NCI-H1694 (cell line): ENCODE results near the gene DFFA.
A peak's percentile ranks its signal among the peaks of the same experiment; 100 is the strongest.
"Not testable (repeated sequence)": the region's sequence is repeated elsewhere in the genome, so short reads cannot be mapped to it uniquely, and the experiment has no call there.

Experiments used
- DNase-seq: peaks from one replicate; lab custom pipeline; 2025; lab: John Stamatoyannopoulos, UW

Gene DFFA

DNA sequence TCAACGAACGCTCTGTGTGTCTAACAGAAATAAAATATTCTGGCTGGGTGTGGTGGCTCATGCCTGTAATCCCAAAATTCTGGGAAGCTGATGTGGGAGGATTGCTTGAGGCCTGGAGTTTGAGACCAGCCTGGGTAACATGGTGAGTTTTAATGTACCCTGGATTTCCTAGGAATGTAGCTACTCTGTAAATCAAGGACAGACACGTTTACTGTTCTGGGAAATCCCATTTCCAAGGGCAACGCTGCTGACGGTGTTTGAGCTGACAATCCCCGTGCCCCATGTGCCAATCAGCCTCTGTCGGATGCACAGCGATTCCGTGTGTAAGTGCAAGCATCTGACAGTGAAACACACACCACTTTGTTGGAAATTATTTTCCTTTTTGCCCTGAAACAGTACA lies 14.5 kb downstream of the DFFA start:
- DNase-seq = no peak

DNA sequence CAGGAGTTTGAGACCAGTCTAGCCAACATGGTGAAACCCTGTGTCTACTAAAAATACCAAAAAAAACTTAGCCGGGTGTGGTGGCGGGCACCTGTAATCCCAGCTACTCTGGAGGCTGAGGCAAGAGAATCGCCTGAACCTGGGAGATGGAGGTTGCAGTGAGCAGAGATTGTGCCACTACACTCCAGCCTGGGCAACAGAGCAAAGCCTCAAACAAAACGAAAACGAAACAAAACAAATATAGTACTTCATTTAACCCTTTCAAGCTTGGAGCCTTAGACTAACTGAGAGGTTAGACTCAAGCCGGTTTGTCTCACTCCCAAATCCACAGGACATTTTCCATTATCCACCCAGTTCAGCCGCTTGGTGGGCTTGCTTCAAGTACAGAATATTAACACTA lies 14.9 kb downstream of the DFFA start:
- not testable (repeated sequence) for DNase-seq

DNA sequence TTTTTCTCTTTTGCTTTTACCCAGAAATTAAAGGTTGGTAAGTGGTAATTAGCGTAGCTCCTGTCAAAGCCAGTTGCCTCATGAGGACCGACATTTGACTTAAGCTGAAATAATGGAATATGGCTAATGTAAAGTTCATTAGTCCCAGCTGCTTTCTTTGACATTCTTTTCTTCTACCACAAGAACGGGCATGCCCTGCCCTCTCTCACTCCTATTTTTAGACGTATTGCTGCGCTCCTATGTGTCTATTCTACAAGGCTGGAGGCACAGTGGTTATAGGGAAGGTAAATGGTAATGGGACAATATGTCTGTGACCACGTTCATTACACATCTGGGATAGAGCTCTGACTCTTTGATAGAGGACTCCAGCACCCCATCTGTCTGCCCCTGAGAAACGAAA lies 15.7 kb downstream of the DFFA start:
- DNase-seq = no peak

DNA sequence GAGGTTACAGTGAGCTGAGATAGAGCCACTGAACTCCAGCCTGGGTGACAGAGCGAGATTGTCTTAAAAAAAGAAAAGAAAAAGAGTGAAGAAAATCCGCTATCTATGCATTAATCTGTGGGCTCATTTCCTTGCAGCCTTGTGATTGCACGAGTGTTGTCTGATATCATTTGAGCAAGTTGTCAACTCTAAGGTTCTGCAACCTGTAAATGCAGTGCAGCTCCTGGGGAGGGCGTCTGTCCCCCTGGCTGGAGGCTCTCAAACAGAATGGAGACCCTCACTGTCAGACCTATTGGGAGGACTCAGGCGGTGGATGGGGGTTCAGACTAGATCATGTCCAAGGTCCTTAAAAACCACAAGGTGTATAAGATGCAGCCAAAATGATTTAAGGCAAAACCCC lies 16.3 kb downstream of the DFFA start:
- no peak for DNase-seq

DNA sequence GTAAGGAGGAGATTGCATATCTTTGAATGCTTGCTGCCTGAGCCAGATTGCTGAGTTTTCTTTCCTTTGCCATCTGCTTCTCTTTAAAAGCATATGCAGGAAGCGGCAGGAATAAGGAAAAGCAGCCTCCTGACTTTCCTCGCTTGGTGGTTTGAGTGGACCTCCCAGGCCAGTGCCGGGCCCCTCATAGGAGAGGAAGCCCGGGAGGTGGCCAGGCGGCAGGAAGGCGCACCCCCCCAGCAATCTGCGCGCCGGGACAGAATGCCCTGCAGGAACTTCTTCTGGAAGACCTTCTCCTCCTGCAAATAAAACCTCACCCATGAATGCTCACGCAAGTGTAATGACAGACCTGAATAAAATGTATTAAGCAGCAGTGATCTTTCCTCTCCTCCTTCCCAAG lies 21.0 kb downstream of the DFFA start:
- no peak for DNase-seq

DNA sequence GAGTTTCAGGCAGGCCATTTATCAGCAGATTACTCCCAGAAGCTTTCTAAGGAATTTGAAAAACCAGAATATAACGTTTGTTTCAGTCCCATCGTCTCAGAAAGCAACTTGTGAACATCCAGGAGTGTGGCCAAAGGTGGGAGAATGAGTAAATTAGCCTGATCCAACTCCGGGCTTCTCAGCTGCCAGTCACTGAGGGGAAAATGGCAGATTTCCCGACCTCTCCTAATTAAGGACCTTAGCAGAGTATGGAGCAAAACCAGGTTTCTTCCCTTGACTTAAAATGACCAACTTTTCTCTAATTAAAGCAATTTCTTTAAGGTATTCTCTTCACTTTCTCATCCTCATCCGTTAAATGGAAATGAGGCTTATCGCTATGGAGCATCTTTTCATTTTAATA lies 21.5 kb downstream of the DFFA start:
- DNase-seq = no peak

DNA sequence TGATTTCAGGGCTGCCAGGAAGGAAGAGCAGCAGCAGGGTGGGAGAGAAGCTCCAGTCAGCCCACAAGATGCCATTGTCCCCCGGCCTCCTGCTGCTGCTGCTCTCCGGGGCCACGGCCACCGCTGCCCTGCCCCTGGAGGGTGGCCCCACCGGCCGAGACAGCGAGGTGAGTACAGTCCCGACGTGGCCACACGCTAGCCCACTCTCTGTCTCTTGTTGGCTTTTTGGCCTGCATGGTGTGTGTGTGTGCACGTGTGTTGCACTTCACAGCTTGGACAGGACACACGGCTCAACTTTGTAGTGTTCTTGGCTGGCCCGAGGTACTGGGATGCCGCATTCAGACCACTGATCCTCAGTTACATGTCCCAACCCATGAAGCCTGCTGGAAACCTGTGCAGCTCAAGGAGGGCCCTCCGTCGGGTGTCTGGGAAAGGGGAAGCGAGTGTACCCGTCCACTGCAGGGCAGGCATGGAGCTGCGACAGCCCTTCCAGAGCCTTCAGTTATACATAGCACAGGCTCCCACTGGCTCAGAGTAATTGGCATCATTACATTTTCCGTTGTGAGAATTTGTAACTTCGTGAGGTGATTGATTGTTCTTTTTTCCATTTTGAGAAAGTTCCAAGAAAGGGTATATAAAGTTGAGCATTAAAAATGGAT lies 22.0 kb downstream of the DFFA start:
- DNase-seq = no peak

DNA sequence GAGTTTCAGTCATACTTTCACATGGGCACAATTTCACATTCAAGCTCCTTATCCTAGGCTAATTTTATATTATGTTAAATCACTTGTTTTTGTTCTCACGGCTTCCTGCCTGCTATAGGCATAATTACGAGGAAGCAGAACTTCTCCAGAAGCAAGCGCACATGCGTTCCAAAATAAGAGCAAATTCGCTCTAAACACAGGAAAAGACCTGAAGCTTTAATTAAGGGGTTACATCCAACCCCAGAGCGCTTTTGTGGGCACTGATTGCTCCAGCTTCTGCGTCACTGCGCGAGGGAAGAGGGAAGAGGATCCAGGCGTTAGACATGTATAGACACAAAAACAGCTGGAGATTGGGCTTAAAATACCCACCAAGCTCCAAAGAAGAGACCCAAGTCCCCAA lies 22.6 kb downstream of the DFFA start, which contains the start of gene CORT:
CORT (plus strand) TSS at position 281 of the 400 bp plus-strand sequence. CDS start 193 bp downstream, outside the sequence.
- no peak for DNase-seq

DNA sequence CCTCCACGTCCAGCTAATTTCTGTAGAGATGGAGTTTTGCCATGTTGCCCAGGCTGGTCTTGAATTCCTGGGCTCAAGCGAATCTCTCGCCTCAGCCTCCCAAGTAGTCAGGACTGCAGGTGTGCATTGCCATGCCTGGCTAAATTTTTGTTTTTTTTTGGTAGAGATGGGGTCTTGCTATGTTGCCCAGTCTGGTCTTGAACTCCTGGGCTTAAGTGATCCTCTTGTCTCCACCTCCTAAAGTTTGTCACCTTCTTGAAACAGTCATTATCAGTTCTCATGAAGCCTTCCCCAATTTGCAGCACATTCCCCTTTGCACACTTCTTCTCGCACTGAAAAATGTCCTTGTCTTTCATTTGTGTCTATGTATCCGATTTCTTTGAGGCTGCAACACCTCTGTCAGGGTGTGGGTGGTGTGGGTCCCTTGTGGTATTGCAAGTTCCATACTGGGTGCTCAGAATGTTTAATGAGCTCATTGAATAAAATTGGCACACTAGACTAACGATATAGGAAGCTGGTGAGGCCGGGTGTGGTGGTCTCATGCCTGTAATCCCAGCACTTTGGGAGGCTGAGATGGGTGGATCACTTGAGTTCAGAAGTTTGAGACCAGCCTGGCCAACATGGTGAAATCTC lies 25.4 kb downstream of the DFFA start:
- DNase-seq = no peak

DNA sequence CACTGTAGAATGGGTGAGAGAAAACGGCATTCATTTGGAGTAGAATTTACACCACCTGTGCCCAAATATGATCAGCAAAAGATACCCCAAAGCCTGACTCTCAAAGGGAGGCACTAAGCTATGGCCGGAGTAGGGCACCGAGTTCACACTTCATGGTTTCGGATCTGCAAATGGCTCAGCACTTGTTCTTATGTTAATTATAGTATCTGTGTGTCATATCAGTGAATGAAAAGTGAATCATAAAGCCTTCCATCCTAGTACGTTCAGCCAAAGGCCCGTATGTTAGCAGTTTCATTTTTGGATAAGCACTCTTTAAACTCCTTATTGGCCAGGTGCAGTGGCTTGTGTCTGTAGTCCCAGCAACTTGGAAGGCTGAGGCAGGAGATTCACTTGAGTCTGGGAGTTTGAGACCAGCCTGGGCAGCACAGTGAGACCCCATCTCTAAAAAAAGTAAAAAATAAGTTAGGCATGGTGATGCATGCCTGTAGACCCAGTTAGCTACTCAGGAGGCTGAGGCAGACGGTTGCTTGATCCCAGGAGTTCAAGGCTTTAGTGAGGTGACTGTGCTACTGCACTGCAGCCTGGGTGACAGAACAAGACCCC lies 27.4 kb downstream of the DFFA start:
- DNase-seq = no peak

DNA sequence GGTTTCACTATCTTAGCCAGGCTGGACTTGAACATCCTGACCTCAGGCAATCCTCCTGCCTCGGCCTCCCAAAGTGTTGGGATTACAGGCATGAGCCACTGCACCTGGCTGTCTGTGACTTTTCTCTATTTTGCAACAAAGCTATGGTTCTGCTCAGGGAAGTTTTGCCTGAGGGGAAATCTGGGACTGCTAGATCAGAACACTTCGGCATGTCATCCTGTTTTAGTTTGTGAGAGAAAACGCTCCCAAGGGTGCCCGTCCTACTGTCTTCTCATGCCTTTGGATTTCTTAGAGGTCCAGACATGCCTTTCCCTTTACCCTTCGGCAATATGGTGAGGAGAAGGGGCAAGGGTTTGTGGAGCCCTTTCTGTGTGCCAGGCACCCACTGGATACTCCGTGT lies 28.1 kb downstream of the DFFA start:
- no peak for DNase-seq

DNA sequence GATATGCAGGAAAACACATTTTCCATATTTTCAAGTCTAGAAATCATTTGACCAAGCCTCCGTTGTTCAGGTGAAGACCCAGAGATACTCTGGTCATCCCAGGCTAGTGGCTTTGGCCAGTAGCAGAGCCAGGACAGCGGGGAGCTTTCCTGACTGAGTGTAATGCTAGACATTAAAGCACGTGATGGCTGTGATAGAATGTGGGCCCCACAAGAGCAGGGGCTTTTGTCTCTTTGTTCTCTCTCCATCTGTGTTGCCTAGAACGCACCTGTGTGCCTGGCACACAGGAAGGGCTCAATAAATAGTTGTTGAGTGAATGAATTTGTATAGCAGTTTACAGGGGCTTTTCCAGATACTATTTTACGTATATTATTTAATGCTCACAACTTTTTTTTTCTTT lies 31.5 kb downstream of the DFFA start:
- DNase-seq = no peak

DNA sequence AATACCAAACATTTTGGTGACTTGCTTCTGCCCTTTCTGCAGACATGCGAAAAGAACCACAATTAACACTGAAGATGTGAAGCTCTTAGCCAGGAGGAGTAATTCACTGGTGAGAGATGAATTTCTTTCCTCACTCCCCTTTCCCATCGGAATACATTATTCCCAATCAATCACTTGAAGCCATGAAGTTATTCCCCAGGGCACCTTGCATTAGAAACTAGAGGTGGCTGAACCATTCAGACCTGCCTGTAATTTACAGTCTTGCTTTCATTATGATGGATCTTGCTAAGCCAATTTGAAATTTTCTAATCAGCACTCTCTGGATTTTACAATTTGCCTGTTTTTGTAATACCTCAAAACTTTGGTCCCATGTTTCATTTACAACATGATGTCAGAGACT lies 32.0 kb downstream of the DFFA start:
- DNase-seq = no peak

DNA sequence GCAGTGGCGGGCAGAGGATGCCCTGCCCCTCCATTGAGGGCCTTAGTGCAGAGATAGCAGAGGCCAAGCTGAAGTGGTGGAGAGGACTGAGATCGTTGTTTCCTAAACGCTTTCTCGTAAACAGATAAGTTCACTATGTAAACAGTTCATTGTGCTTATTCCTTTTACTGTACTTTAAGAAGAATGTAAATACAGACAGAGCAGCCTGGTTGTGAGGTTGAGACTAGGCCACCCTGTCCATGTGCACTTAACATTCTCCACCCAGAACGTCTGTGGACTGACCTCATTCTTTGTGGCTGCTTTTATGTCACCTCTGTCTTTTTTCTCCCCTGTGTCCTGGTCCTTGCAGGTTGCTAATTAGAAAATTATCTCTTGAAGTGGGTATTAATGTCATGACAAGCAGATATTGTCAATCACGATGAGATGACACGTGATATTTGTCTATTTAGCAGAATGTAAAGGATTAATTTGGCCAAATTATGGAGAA lies 33.6 kb downstream of the DFFA start:
- no peak for DNase-seq

DNA sequence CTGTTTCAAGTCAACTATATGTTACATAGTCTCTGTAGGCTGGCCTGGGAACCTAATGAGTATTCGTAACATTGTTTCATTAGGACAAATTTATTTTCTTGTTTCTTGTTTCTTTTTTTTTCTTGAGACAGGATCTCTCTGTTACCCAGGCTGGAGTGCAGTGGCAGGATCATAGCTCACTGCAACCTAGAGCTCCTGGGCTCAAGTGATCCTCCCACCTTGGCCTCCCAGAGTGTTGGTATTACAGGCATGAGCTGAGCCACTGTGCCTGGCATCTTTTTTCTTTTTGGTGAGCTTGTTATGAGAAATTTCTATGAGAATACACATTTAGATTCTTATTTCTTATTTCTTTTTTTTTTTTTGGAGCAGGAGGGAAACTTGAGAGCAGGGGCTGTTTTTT lies 35.3 kb downstream of the DFFA start:
- no peak for DNase-seq

DNA sequence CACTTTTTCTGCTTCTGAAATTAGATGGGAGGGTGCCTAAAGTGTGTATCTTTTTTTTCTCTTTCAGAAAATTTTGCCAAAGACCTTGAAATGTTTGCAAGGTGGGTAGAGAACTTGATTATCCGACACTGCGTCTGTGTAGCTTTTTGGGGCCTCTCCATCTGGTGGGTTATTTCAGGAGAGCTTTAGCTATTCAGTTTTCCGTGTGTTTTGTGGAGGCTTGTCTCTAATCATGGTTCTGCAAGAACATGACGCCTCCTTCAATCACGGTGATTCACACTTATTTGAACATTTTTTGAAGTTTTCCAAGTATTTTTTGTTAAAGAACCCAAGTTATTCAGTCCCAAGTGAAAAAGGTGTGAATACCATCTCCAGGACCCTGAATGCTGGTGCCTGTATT lies 37.7 kb downstream of the DFFA start:
- DNase-seq = no peak

DNA sequence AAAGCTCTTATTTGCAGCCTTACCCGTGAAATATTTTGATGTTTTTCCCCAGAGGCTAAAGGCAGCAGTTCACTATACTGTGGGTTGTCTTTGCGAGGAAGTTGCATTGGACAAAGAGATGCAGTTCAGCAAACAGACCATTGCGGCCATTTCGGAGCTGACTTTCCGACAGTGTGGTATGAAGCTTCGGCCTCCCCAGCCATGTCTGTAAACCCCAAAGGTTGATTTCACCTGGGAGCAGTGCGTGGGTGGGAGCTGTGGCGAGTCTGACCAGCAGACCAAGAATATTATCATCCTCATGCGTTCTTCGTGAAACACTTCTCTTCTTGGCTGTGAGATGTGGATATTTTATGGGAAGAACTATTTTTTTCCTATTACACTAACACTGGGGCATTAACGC lies 38.5 kb downstream of the DFFA start:
- DNase-seq = no peak

DNA sequence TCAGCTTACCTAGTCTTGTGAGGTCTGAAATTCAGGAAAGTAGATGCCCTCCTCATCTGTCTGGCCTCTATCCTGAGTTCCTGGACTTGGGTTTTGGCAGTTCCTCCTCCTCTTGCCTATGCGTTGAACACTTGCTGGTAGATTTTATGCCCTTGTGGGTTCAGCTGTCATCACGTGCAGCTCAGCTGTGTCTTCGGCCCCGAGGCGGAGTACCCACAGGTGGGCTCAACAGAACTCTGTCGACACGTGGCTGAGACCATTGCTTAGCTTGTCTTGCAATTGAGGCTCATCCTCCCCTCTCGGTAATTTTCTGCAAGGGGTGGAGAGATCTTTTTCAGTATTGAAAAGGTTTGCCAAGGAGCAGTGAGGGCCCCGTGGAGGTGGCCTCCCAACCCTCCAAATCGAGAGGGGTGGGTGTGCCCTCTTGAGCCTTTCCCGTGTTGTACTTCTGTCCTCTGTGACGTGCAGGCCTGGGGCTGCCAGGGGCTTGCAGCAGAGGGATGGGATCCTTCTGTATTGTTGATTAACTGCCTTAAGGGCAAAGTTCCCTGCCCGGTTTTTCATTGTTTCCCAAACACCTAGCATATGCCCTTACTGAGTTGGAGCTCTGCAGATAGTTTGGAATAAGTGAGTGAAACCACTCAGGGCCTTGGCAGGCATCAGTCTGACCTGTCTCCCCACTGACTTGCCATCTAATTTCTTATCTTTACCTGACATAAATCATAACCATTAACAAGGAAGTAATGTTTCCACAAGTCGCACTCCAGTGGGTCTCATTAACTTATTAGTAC lies 39.2 kb downstream of the DFFA start:
- DNase-seq = no peak

DNA sequence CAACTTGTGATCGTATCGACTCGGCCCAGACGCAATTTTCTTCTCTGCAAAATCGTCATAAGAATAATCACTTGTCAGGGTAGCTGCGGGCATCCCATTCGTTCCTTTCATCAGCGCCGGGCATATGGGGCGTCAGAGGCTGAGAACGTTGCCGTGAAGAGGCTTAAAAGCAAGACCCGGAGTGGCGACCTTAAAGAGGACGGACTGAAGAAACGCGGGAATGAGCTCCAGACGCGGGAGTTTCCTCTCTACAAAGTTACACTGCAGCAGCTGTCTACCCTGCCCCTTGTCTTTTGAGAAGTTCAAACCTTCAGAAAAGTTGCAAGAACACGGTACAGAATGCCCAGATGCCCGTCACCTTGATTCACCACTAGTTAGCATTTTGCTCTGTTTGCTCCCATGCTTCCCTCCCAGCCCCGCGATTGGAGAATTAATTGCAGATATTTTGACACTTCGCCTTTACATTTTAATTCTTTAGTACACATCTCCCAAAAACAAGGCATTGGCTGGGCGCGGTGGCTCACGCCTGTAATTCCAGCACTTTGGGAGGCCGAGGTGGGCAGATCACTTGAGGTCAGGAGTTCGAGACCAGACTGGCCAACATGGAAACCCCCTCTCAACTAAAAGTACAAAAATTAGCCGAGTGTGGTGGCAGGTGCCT lies 41.1 kb downstream of the DFFA start:
- DNase-seq = no peak

DNA sequence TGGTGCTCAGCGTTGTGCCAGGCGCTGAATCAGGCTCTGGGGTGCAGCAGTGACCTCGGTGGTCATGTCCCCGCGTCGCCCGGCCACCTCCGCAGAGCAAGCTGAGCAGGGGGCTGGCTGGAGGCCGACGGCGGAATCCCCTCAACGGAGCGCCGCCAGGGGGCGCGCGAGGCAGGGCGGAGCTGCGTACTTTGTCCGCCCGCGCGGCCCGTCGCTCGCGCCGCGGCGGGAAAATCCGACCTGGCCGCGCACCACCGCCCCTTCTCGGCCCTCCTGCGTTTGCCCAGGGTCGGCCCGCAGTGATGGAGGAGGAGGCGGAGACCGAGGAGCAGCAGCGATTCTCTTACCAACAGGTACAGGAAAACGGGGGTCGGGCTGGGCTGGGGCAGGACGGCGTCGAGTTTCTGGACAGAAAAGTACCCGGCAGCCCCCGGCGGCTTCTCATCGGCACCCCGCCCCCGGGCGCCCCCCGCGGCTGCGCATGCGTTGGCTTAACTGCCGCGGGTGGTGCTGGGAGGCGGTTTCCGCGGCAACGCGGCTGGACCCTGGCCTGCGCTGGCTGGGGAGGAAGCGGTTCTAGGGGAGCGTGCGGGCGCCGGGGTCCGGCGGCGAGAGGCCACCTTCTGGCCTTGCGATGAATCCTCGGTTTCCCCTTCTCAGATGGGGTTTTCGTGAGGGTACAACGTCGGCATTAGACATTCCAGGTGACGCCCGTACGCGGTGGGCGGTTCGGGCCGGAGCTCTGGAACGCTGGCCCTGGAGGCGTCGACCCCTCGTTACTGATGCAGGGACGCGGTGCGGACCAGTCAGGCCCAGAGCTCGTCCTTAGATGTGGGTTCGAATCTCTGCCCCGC lies 41.9 kb downstream of the DFFA start, which contains the start of gene CENPS:
CENPS (plus strand) TSS at position 218 of the 854 bp plus-strand sequence; CDS start at position 303, 85 bp downstream.
- peak; percentile 69 for DNase-seq

DNA sequence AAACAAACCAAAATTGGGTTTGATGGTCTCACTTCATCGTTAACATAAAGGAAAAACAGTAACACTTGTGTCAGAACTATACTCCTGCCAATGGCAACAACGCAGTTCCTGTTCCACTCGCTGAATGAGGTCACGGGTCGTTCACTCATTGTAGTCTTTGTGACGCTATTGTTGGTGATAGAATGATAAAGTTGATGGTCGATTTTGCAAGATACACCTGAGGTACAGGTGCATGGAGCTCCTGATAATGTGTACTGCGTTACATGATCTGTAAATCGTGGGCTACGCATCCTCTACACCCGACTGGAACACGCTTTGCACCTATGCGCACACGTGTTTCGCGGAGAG lies 42.5 kb downstream of the DFFA start:
- no peak for DNase-seq
